ENCODE results near the gene GFOD1.
"Not testable (repeated sequence)": the region's sequence is repeated elsewhere in the genome, so short reads cannot be mapped to it uniquely, and the experiment has no call there.

Gene GFOD1

DNA sequence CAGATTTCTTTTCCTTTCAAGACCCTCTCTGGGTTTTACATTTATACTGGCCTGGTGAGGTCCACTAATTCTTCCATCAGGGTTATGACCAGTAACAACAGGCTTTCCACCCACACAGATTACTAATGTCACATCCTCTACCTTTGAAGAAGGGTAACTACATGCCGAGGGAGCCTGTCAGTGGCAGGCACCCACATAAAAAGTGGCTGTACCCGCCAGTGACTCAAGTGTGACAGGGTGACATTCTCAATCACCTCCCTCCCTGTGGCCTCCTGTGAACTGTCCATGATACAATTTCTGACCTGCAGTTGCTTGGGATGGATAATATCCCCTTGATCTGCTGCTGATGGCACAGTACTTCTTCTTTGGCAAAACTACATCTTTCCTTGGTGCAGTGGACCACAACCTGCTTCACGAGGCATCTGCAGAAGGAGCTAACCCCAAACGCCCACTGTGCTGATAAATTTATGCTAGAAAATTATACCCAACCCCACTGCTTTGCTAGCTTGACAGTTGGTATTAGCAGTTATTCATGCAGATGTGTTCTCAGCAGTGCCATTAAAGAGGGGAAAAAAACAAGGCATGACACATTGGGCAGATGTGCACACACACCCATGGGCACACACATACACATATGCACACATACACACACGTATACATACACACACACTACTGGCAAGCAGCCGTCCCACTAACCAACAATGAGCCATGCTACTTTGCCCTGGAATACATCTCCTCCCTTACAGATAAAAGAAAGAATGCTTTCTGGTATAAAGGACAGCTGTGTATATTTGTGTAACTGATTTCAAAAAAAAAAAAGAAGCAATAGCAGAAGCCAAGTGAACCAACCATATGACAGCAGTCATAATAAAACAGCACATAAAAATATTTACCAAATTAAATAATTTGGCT, 20.8 kb downstream of the GFOD1 start:
- peak in 2 of 3 donors; percentile 31 to 56 for DNase-seq (ENCODE audit: low read depth in 2 of 3, low spot score in 1 of 3)

DNA sequence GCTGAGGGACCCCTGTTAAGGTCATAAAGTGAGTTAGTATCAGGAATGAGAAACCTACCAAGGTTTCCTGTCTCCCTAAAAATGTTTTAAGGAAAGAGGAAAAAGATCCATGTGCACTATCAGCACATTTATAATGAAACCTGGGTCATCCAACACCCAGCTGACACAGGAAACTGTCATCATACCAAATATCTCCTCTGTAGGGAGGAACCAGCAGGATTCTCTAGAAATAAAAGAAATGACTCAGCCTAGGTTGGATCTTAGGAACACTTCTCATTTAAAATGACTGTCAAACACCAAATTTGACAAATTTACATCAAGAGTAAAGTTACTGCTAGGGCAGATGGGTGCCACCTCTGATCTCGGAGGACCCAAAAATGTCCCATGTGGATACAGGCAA, 21.7 kb downstream of the GFOD1 start:
- DNase-seq (ENCODE audit: low read depth in 2 of 3, low spot score in 1 of 3): no peak

DNA sequence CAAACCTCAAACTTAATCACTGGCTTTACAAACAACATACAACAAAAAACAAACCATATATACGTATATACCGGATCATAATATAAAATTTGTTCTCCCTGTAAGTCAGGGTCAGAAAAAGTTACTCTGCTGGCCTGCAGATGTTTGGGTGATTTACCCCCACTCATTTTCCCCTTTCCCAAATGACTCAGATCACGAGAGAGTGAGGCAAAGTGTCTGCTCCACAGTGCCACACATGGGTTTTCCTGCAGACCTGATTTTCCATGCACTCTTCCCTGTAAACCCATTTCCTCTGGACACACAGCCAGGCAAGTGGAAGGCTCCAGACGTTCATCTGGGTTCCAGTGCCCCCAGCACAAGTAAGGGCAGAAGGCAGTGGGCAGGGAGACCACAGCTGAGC, 23.5 kb downstream of the GFOD1 start:
- no peak for DNase-seq (ENCODE audit: low read depth in 2 of 3, low spot score in 1 of 3)

DNA sequence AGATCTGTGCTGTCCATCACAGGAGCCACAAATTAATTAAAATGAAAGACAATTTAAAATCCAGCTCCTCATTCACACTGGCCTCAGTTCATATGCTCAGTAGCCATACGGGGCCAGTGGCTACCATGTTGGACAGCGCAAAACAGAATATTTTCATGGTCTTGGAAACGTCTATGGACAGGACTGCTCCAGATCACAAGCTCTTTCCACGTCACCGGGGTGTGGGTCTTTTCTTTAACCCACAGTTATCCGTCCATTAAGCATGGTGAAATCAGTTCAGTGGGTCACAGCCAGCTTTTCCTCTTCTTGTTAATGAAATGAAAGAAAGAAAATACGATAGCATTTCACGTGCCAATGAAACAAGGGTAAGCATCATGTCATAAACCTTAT, 24.1 kb downstream of the GFOD1 start:
- DNase-seq (ENCODE audit: low read depth in 2 of 3, low spot score in 1 of 3): no peak

DNA sequence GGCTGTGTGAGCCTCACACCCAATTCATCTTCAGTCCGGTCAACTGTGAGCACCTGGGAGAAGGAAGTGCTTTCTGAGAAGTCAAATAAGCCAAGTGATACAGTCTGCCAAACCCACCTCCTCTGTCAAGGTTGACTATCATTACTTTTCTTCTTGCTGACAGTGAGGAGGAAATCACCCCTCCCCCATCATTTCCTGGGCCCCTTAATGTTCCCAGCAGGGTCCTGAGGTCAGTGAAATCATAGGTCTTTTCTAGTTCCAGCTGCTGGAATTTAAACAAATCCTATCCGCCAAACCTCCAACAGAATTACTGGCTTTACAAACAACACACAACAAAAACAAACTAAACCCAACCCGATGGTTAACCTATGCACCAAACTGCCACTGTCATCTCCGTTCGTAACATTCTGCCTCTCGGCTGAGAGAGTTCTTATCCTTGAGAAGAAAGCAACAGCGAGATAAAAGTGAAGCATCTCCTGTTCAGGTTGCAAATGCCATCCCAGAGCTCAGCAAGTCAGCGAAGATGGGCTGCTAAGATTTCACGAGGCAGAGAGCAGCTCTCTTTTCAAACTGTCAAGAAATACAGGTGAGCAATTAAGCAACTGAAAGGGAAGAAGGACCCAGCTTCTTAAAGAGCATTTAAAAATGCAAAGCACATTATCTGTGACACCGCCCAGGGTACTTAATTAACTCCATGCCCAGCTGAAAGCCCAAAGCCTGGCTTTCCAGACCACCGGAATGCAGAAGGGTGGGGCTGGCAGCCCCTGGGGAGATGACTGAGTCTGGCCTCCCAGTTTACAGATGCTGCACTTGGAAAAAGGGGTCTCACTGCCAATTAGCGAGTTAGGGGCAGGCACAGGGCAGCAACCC, 24.7 kb downstream of the GFOD1 start:
- DNase-seq (ENCODE audit: low read depth in 2 of 3, low spot score in 1 of 3): no peak

DNA sequence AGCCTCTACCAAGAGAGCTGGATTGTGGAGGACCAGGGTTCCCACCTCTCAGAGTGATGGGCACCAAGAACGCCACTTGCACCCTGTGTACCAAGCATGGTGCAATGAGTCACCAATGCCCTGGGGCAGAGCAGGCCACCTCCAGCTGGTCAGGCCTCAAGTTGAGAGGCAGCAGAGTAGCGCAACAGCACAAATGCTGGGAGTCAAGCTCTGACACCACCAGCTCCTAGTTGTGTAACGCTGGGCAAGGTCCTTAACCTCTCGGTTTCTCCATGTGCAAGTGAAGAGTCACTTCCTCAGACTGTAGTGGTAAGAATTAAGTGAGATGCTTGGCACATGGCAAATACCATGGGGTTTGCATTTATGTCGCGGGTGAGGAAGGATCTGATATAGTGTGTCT, 25.6 kb downstream of the GFOD1 start:
- no peak for DNase-seq (ENCODE audit: low read depth in 2 of 3, low spot score in 1 of 3)

DNA sequence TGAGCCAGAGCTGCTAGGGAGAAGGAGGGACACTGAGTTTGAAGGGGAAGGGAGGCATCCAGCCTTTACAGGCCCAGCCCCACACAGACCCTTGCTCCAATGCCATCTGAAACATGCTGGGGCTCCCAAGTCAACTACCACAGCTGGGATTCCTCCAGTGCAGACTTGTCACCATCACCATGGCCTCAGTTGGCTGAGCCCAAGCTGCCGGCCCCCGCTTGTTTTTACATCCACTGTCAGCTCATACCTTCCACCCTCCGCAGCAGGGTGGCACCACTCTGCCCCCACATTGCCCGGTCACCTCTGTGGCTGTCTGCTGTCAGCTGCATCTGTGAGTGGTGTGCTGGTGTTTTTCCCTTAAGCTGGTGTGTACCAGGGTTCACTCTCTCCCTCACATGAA, 26.1 kb downstream of the GFOD1 start:
- DNase-seq (ENCODE audit: low read depth in 2 of 3, low spot score in 1 of 3): no peak

DNA sequence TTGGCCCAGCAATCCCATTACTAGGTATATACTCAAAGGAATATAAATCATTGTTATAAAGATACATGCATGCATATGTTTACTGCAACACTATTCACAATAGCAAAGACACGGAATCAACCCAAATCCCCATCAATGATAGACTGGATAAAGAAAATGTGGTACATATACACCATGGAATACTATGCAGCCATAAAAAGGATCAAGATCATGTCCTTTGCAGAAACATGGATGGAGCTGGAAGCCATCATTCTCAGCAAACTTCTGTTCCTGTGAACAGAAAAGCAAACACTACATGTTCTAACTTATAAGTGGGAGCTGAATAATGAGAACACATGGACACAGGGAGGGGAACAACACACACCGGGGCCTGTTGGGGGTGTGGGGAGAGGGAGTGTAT, 27.1 kb downstream of the GFOD1 start:
- not testable (repeated sequence) for DNase-seq (ENCODE audit: low read depth in 2 of 3, low spot score in 1 of 3)

DNA sequence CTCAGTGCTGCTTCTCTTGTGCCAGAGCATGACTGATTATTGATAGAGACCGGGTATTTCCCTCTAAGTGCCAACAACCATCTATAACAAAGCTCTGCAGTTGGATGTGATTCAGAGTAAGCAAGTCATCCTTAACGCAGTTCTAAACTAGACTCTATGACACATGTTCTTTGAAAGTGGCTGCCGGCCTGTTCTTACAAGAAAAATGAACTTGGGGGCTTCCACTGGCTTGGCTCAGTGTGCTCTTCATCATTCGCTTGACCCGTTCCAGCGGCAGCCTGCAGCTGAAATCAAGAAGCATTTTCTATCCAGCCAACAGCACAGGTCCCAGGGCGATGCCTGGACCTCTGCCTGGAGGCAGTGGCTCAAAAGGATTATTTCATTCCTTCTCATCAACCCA, 29.8 kb downstream of the GFOD1 start:
- DNase-seq (ENCODE audit: low read depth in 2 of 3, low spot score in 1 of 3): no peak

DNA sequence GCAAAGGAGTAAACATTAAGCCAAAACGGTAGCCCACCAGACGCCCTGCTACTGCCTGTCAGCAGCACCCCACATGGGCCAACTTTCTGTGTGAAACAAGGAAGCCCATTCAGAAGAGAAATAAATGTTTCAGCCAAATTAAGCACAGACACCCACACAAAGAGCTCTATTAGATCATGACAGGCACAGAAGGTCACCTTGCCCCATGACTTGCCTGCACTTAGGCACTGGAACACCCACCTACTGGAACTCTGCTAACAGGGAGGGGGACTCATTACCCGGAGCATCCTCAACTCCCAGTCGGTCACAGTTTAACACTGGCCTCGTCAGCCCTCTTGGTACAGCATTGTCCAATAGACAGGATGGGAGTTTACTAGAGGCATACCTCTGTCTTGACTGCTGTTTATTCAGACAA, 31.8 kb downstream of the GFOD1 start:
- no peak for DNase-seq (ENCODE audit: low read depth in 2 of 3, low spot score in 1 of 3)

DNA sequence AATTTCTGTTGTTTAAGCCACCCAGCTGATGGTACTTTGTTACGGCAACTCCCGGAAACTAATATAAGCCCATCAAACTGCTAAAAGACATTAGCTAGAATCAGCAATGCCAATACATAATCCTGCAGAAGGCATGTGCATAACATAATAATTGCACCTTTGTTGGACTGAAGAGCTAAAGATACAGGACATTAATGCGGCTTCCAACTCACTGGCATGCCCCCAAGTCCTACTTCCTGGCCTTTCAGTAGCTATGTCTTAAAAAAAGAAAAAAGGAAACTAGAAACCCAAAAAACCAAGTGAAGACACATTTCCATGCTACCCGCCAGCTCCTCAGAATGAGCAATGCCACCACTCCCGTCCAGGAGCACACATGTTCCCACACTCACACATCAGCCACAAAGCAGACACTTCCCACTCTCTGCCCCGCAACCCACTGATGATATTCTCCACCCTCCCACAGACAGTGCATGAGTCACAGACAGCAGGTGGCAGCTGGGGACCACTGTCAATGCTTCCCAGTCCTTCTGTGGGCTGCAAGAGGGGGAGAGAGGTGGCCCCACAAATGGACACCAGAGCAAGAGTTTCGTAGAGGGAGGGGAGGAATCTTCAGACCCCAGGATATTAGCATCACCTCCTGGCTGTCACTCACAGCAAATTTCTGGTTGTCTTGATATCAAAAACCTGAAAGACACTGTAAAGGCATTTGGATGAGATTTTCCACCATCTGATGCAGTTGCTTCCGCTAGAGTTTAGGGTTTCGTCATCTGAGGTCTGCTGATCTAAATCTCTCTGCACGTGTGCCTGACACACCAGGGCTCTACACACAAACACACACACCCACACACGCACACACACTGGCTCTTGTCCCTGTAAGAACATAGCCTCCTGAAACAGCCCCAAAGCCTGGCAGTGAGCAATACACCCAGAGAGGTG, 32.8 kb downstream of the GFOD1 start:
- DNase-seq (ENCODE audit: low read depth in 2 of 3, low spot score in 1 of 3): peak; percentile 68 to 79 (median 71)

DNA sequence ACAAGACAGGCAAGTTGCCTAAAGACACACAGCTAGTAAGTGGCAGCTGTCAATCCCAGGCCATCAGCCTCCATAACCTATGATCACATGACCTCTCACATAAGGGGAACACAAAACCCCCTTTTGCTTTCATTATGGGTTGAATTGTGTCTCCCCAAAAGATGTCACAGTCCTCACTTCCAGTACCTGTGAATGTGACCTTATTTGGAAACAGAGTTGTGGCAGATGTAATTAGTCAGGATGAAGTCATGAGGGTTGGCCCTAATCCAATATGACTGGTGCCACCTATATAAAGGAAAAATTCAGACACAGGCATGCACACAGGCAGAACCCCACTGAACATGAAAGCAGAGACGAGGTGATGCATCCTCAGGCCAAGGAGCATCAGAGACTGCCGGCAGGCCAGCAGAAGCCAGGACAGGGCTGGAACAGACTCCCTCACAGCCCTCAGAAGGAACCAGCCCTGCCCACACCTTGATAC, 33.6 kb downstream of the GFOD1 start:
- peak in 1 of 3 donors; percentile 61 for DNase-seq (ENCODE audit: low read depth in 2 of 3, low spot score in 1 of 3)

DNA sequence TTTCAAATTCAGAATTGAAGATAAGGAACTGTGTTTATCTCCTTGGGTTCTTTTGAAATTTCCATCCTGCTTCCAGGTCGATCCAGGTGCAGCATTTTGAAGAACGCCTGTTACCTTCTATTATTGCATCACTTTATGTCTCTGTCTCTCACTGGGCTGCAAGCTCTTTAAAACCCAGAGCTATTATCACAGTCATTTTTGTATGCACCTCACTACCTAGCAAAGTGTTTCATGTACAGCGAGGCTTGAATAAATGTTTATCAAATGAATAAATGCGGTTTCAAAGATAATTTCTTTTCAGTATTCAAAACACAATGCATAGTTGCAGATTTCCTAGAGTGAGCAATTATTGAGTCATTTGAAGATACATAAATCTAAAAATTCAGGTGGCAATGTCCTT, 34.2 kb downstream of the GFOD1 start:
- DNase-seq (ENCODE audit: low read depth in 2 of 3, low spot score in 1 of 3): no peak

DNA sequence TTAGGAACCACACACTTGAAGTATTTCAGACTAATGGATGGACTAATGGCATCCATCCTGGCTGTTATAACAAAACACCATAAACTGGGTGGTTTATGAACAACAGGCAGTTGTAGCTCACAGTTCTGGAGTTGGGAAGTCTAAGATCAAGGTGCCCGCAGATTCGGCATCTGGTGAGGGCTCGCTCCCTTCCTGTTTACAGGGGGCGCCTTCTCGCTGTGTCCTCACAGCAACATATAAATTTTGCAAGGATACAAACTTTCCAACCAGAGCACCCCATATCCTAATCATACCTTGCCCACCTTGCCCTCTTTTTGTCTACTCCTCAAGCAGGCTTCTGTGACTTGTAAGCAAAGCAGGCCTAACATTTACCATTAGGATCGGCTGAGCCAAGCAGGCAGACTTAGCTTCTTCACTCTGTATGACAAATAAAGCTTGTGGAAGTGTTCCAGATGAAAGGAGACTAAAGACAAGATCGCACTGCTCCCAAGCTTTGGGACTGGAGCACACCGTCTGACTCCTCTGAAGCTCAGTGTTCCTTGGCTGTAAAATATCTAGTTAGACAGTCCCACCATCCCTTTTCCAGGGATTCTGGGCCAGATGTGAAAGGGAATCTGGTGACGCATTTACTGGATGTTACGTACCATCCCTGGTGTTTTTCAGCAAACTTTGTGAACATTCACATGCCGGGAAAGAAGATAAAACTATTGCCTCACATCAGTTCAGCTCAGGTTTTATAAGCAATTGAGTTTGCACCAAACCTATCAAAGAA, 34.9 kb downstream of the GFOD1 start:
- no peak for DNase-seq (ENCODE audit: low read depth in 2 of 3, low spot score in 1 of 3)

DNA sequence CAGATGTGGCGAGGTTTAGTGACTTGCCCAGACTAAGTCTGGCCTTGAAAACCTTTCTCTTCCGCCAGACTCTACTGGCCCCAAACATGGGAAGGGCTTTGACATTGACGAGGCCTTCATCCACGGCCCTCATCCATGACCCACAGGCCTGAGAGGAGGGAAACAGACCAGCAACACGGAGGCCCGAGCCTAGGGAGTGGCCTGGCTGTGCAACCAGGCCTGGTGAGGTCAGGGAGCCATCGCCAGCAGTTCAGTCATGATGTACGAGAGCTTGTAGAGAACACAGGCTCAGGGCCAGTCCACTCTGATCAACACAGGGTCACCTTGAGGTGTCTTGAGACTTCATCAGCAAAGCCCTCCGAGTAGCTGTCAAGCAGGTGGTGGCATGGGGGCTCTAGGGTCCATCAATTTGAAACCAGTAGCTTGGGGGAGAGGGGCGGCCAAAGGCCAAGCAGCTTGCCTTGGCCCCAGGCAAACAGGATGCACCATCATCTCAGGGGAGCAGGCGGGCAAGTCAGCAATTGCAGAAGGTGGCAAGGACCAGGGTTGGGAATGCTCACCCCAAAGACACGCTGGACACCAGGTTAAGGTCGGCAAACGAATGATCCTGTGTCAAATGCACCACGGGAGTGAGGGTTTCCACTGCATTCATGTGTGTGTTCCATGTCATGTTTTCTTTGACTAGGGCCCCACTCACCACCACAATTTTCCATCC, 36.1 kb downstream of the GFOD1 start:
- no peak for DNase-seq (ENCODE audit: low read depth in 2 of 3, low spot score in 1 of 3)

DNA sequence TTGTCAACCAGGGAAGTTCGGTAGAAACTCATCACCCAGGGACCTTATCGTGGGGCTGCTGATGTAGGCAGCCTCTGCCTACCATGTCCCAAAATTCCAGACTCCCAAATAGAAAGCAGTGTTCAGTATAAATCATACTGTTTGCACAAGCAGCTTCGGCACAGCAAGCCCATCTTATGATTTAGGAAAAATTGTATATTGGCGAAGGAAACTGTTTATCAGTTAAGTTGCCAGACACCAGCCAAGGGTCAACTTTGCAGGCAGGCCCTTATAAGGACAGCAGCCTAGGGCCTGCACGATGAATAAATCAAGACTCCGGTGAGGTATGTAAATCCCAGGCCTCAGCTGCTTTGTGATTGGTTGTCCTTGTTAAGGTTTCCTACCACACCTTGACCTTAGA, 36.8 kb downstream of the GFOD1 start:
- DNase-seq (ENCODE audit: low read depth in 2 of 3, low spot score in 1 of 3): no peak

DNA sequence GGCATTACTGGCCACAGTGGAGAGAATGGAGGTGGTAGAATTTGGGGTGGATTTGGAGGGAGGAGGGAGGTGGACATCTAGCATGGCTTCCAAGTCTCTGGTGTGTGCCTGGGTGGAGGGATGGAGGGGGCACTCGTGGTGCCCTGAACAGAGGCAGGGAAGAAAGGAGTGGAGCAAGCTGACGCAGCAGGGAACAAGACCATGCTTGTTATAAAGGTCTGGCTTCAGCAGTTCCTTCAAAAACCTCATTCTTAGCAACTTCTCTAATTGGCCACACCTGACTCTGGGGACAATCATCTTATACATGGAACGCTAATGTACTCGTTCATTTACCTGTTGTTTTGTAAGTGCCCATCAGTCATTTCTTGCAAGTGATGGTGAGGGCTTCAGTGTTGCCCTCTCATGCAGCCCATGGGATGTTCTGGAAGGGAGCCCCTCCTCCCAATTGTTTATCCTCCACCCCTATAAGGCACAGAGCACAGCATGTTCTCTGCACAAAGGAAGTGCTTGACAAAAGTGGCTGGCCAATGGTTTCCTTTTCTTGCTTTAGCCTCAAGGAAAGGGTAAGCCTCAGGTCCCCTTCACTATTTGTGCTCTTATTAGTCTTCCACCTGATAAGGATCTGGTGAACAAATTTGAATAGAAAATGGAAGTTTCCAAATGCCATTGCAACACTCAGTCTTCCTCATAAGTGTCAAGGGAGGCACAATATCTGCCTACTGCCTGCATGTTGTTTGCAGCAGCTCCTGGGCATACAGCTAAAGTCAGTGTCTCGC, 39.3 kb downstream of the GFOD1 start:
- DNase-seq (ENCODE audit: low read depth in 2 of 3, low spot score in 1 of 3): no peak

DNA sequence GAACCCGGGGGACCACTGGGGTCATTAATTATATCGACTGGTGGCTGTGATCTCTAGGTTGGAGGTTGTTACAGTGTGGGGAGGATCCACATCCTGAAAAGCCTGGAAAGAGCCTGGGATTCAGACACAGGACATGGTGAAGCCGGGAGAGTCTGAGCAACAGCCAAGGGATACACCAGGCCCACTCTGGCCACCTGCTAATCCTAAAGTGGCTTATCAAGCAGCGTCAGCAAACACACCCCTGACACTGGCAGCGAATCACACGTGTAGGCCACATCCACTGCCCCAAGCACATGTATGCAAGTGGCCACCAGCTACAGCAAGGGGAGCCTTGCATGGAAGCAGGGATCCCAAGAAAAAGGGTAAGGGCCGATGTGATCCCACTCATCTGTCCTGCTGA, 41.0 kb downstream of the GFOD1 start:
- no peak for DNase-seq (ENCODE audit: low read depth in 2 of 3, low spot score in 1 of 3)

DNA sequence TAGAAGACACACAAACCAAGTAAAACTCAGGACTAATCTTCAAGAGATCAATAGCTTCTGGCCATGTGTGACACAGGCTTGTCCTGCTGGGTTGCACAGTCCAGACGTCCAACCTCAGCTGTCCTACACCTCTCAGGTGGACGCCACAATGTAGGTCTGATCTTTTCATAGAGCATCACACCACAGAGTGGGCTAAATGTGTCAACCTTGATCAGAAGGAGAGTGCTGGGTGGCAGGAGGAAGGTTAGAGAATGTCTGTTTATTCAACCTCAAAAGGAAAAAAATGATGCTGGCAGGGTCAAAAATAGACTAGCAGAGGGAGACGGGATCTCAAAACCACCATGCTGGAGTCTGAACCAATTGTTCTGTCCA, 41.7 kb downstream of the GFOD1 start:
- no peak for DNase-seq (ENCODE audit: low read depth in 2 of 3, low spot score in 1 of 3)

All from stimulated activated CD4-positive, alpha-beta T cell treated with anti-CD3 and anti-CD28 coated beads, Interleukin-12 subunit alpha, Interleukin-12 subunit beta, amount 100 ng/mL, for 48 hours (primary cell).